ENCODE data around the gene UBE2F. TPM values are rescaled to one million over a fixed set of nuclear protein-coding genes. Genes with fewer than 3 reads are reported as not detected.
A peak's percentile ranks its signal among the peaks of the same experiment; 100 is the strongest.

Gene UBE2F
- total RNA-seq, 1 donor from 2014 or later, result 38.6 TPM

GRCh38 chr2:238067939-238068338 is 101.1 kb downstream of the UBE2F start:
- Mint-ChIP-seq H3K36me3 (ENCODE audit: insufficient read depth) (peaks cover 35% of the 10 kb centered on the region), H3K27me3 (no peaks in the 10 kb centered on the region), H3K4me3 (ENCODE audit: low read depth) (no peak overlapping the region), H3K27ac (no peak overlapping the region), H3K9me3 (ENCODE audit: low read depth) (peaks cover 10% of the 10 kb centered on the region), H3K4me1 (ENCODE audit: low read depth) (peaks cover 25% of the 10 kb centered on the region)
- TF ChIP-seq CTCF (IDR thresholded peaks at IDR 0.05; ENCODE audit: unreplicated experiment), result no peak
- DNase-seq (ENCODE audit: low spot score, unreplicated experiment), result no peak

- H3K27me3 Mint-ChIP-seq, result no peaks in the 10 kb centered on the region
- no peak for TF ChIP-seq CTCF (IDR thresholded peaks at IDR 0.05; ENCODE audit: unreplicated experiment)
- no peak for DNase-seq (ENCODE audit: low spot score, unreplicated experiment)
- H3K4me3 Mint-ChIP-seq (ENCODE audit: low read depth), result no peak overlapping the region
- peaks cover 11% of the 10 kb centered on the region for H3K9me3 Mint-ChIP-seq (ENCODE audit: low read depth)
- no peak overlapping the region for H3K27ac Mint-ChIP-seq
- peaks cover 44% of the 10 kb centered on the region for H3K36me3 Mint-ChIP-seq (ENCODE audit: insufficient read depth)
- H3K4me1 Mint-ChIP-seq (ENCODE audit: low read depth), result peaks cover 14% of the 10 kb centered on the region
These were observed 102.4 kb downstream of the UBE2F start for GRCh38 chr2:238069021-238069709.

GRCh38 chr2:238069877-238070276 is 103.1 kb downstream of the UBE2F start:
- TF ChIP-seq CTCF (IDR thresholded peaks at IDR 0.05; ENCODE audit: unreplicated experiment), result no peak
- peaks cover 50% of the 10 kb centered on the region for H3K36me3 Mint-ChIP-seq (ENCODE audit: insufficient read depth)
- no peaks in the 10 kb centered on the region for H3K27me3 Mint-ChIP-seq
- no peak overlapping the region for H3K27ac Mint-ChIP-seq
- peaks cover 11% of the 10 kb centered on the region for H3K9me3 Mint-ChIP-seq (ENCODE audit: low read depth)
- H3K4me1 Mint-ChIP-seq (ENCODE audit: low read depth), result peaks cover 8% of the 10 kb centered on the region
- no peak for DNase-seq (ENCODE audit: low spot score, unreplicated experiment)
- H3K4me3 Mint-ChIP-seq (ENCODE audit: low read depth), result no peak overlapping the region

- Mint-ChIP-seq H3K36me3 (ENCODE audit: insufficient read depth) (peaks cover 57% of the 10 kb centered on the region), H3K9me3 (ENCODE audit: low read depth) (peaks cover 14% of the 10 kb centered on the region), H3K27ac (no peak overlapping the region), H3K27me3 (no peaks in the 10 kb centered on the region), H3K4me3 (ENCODE audit: low read depth) (no peak overlapping the region), H3K4me1 (ENCODE audit: low read depth) (no peaks in the 10 kb centered on the region)
- no peak for DNase-seq (ENCODE audit: low spot score, unreplicated experiment)
- no peak for TF ChIP-seq CTCF (IDR thresholded peaks at IDR 0.05; ENCODE audit: unreplicated experiment)
These were observed 108.6 kb downstream of the UBE2F start for GRCh38 chr2:238075397-238075796.

GRCh38 chr2:238077292-238077691 is 110.5 kb downstream of the UBE2F start:
- no peaks in the 10 kb centered on the region for H3K4me1 Mint-ChIP-seq (ENCODE audit: low read depth)
- DNase-seq (ENCODE audit: low spot score, unreplicated experiment), result no peak
- no peaks in the 10 kb centered on the region for H3K27me3 Mint-ChIP-seq
- H3K4me3 Mint-ChIP-seq (ENCODE audit: low read depth), result no peak overlapping the region
- peak overlapping the region; percentile 27 for H3K27ac Mint-ChIP-seq
- H3K9me3 Mint-ChIP-seq (ENCODE audit: low read depth), result peaks cover 14% of the 10 kb centered on the region
- H3K36me3 Mint-ChIP-seq (ENCODE audit: insufficient read depth), result peaks cover 62% of the 10 kb centered on the region
- no peak for TF ChIP-seq CTCF (IDR thresholded peaks at IDR 0.05; ENCODE audit: unreplicated experiment)

Data from progenitor cell of endocrine pancreas (in vitro differentiated cells).